Measurements from ENCODE around the gene IFNLR1.

Gene IFNLR1

GRCh38 chr1:24118410-24119242 lies 68.5 kb downstream of the IFNLR1 start:
- TF ChIP-seq ZBTB7A (IDR thresholded peaks at IDR 0.05; ENCODE audit: low read depth) (no peak), REST (IDR thresholded peaks at IDR 0.05; ENCODE audit: low read depth) (no peak), FOXM1 (IDR thresholded peaks at IDR 0.05; ENCODE audit: borderline replicate concordance, low read depth) (no peak)

- TF ChIP-seq TCF12 (IDR thresholded peaks at IDR 0.05; ENCODE audit: low read depth) (no peak), RAD21 (IDR thresholded peaks at IDR 0.05; ENCODE audit: low read depth) (no peak), CEBPB (IDR thresholded peaks at IDR 0.05) (no peak), NFIC (IDR thresholded peaks at IDR 0.05) (no peak), EP300 (IDR thresholded peaks at IDR 0.05; ENCODE audit: borderline replicate concordance) (no peak), TEAD4 (IDR thresholded peaks at IDR 0.05) (no peak), YY1 (IDR thresholded peaks at IDR 0.05; ENCODE audit: low read depth) (no peak), REST (IDR thresholded peaks at IDR 0.05; ENCODE audit: low read depth) (no peak), ZBTB7A (IDR thresholded peaks at IDR 0.05; ENCODE audit: low read depth) (no peak), FOXM1 (IDR thresholded peaks at IDR 0.05; ENCODE audit: borderline replicate concordance, low read depth) (no peak), TAF1 (IDR thresholded peaks at IDR 0.05; ENCODE audit: low read depth) (no peak), USF1 (IDR thresholded peaks at IDR 0.05) (no peak), MAX (IDR thresholded peaks at IDR 0.05) (no peak), CREB1 (IDR thresholded peaks at IDR 0.05; ENCODE audit: low read depth) (no peak)
Measured at GRCh38 chr1:24117722-24118409, 69.2 kb downstream of the IFNLR1 start.

GRCh38 chr1:24117132-24117531 lies 70.0 kb downstream of the IFNLR1 start:
- TF ChIP-seq FOXM1 (IDR thresholded peaks at IDR 0.05; ENCODE audit: borderline replicate concordance, low read depth) (no peak), TAF1 (IDR thresholded peaks at IDR 0.05; ENCODE audit: low read depth) (no peak), ZBTB7A (IDR thresholded peaks at IDR 0.05; ENCODE audit: low read depth) (no peak), USF1 (IDR thresholded peaks at IDR 0.05) (no peak), NFIC (IDR thresholded peaks at IDR 0.05) (no peak), EGR1 (IDR thresholded peaks at IDR 0.05) (no peak), RAD21 (IDR thresholded peaks at IDR 0.05; ENCODE audit: low read depth) (no peak), YY1 (IDR thresholded peaks at IDR 0.05; ENCODE audit: low read depth) (no peak), CREB1 (IDR thresholded peaks at IDR 0.05; ENCODE audit: low read depth) (no peak), TEAD4 (IDR thresholded peaks at IDR 0.05) (no peak), CEBPB (IDR thresholded peaks at IDR 0.05) (no peak), TCF12 (IDR thresholded peaks at IDR 0.05; ENCODE audit: low read depth) (no peak), MAX (IDR thresholded peaks at IDR 0.05) (no peak), REST (IDR thresholded peaks at IDR 0.05; ENCODE audit: low read depth) (no peak), EP300 (IDR thresholded peaks at IDR 0.05; ENCODE audit: borderline replicate concordance) (no peak)

- TF ChIP-seq CEBPB (IDR thresholded peaks at IDR 0.05) (no peak), EP300 (IDR thresholded peaks at IDR 0.05; ENCODE audit: borderline replicate concordance) (no peak)
Measured at GRCh38 chr1:24114753-24115152, 72.3 kb downstream of the IFNLR1 start.
